ENCODE results near the gene TRAIP.

The TRAIP gene

DNA sequence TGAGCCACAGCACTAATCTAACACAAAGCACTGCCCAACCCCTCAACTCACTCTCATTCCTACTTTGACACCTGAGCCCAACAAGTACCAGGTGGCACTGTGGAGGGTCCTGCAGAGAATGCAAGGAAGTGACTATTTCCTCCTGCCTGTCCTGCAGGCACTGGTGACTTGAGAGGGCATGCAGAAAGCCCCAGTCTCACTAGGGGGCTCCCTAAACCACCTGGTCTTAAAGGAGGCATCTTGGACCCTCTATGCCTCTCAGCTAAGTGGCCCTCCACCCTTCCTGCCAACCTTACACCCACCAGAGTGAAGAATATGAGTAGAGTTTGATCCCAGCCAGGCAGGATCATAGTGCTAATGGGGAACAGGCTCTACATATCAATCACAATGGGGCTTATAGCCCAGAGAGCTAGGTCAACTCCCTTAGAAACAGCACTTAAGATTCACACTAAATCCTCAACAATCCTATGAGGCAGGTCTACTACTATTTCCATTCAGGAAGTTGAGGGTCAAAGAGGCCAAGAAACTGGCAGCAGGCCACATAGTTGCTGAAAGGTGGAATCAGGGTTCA, 15.2 kb downstream of the TRAIP start:
- Histone ChIP-seq H3K27ac (ENCODE audit: low read length) (no peak overlapping the region), H3K27me3 (ENCODE audit: low read depth, low read length) (no peaks in the 10 kb centered on the region), H3K9me3 (ENCODE audit: insufficient read depth, low read length) (no peaks in the 10 kb centered on the region), H3K4me2 (ENCODE audit: low read length) (no peak overlapping the region), H4K20me1 (ENCODE audit: insufficient read depth, low read length) (no peaks in the 10 kb centered on the region), H3K9ac (ENCODE audit: low read length) (no peak overlapping the region), H2AFZ (ENCODE audit: low read depth, low read length) (no peak overlapping the region), H3K4me3 (ENCODE audit: low read length) (no peak overlapping the region), H3K4me1 (ENCODE audit: low read length) (no peaks in the 10 kb centered on the region), H3K79me2 (ENCODE audit: low read length) (no peaks in the 10 kb centered on the region), H3K36me3 (replicated peaks; ENCODE audit: low read depth, low read length) (peaks cover 55% of the 10 kb centered on the region)
- TF ChIP-seq EZH2phosphoT487 (IDR thresholded peaks at IDR 0.05; ENCODE audit: low read depth): no peak
- TF ChIP-seq CTCF (IDR thresholded peaks at IDR 0.05; ENCODE audit: low read depth, low read length): peak; percentile 65

DNA sequence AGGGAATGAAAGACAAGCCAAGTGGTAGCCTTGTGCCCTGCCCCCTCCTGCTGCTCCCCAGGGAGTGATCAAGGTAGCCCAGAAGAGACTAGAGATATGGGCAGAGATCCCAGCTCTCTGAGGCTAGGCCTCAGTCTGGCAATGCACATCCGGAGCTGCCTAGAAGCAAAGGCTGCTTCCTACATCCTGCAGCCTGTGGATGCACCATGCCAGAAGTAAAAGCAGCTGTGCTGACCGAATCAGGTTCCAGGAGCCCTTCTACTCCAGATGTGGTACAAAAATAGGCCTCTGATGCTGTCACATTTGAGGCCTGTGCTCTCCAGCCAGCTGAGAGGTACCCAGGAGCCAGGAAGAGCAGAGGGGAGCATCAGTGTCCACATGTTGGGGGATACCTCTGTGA, 16.0 kb downstream of the TRAIP start:
- H4K20me1 ChIP-seq (ENCODE audit: insufficient read depth, low read length): no peaks in the 10 kb centered on the region
- H3K4me3 ChIP-seq (ENCODE audit: low read length): no peak overlapping the region
- H3K9me3 ChIP-seq (ENCODE audit: insufficient read depth, low read length): no peaks in the 10 kb centered on the region
- TF ChIP-seq EZH2phosphoT487 (IDR thresholded peaks at IDR 0.05; ENCODE audit: low read depth) (no peak), CTCF (IDR thresholded peaks at IDR 0.05; ENCODE audit: low read depth, low read length) (no peak)
- no peaks in the 10 kb centered on the region for H3K27me3 ChIP-seq (ENCODE audit: low read depth, low read length)
- H3K9ac ChIP-seq (ENCODE audit: low read length): no peak overlapping the region
- H3K4me1 ChIP-seq (ENCODE audit: low read length): no peaks in the 10 kb centered on the region
- no peak overlapping the region for H3K4me2 ChIP-seq (ENCODE audit: low read length)
- H3K27ac ChIP-seq (ENCODE audit: low read length): no peak overlapping the region
- H3K36me3 ChIP-seq (replicated peaks; ENCODE audit: low read depth, low read length): peaks cover 49% of the 10 kb centered on the region
- H3K79me2 ChIP-seq (ENCODE audit: low read length): no peaks in the 10 kb centered on the region
- H2AFZ ChIP-seq (ENCODE audit: low read depth, low read length): no peak overlapping the region

DNA sequence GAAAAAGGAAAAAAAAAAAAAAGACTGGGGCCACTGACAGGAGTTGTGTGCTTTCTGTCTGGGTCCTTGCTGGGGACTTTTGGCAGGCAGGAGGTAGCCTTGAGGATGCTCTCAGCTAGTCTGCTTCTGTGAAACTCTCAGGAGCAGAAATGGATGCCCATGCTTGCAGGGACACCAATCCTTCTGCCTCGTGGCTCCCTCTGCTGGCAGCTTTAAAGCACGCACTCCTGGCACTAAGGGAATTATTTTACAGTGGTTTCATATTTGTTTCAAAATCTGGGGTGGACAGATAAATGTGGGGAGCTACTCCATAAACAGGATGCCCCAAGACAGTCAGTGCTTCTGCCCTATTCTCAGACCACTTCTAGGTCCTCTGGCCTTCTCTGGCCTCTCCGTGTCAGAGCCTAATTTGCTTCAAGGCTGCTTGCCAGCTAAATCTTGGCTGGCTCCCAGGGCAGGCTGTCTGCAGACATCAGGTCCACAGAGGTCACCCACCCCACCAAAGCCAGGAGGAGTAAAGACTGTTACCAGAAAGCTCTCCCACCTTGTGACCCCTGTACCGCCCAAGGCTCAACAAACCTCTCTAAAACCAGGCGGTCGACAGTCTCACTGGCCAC, 17.1 kb downstream of the TRAIP start:
- no peaks in the 10 kb centered on the region for H3K27me3 ChIP-seq (ENCODE audit: low read depth, low read length)

DNA sequence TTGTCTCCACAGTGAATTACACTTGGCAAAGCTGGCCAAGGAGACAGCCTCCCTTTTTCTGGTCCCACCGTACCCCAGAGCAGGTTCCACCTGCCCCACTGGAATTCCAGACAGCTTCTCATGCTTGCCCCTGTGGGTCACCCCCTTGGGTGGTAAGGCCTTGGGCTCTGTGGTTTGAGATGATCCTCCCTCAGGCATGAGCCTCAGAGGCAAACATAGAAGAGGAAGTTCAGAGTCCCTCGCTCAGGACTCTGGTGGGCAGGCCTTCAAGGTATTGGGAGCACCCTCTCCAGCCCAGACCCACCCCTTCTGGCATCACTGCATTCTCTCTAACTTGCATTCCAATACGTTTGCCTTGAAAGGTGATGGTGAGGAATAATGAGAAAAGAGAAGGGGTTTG, 25.0 kb downstream of the TRAIP start:
- Histone ChIP-seq H3K9ac (ENCODE audit: low read length) (no peak overlapping the region), H2AFZ (ENCODE audit: low read depth, low read length) (no peak overlapping the region), H3K79me2 (ENCODE audit: low read length) (no peaks in the 10 kb centered on the region), H3K27me3 (ENCODE audit: low read depth, low read length) (no peaks in the 10 kb centered on the region), H3K27ac (ENCODE audit: low read length) (no peak overlapping the region), H3K36me3 (replicated peaks; ENCODE audit: low read depth, low read length) (peaks cover 37% of the 10 kb centered on the region), H3K4me1 (ENCODE audit: low read length) (no peaks in the 10 kb centered on the region), H4K20me1 (ENCODE audit: insufficient read depth, low read length) (no peaks in the 10 kb centered on the region), H3K4me3 (ENCODE audit: low read length) (no peak overlapping the region), H3K9me3 (ENCODE audit: insufficient read depth, low read length) (no peaks in the 10 kb centered on the region), H3K4me2 (ENCODE audit: low read length) (no peak overlapping the region)
- TF ChIP-seq CTCF (IDR thresholded peaks at IDR 0.05; ENCODE audit: low read depth, low read length): no peak
- TF ChIP-seq EZH2phosphoT487 (IDR thresholded peaks at IDR 0.05; ENCODE audit: low read depth): no peak

More for the DNA sequence above, 17.1 kb downstream of the TRAIP start:
- H3K9ac ChIP-seq (ENCODE audit: low read length): no peak overlapping the region
- no peak overlapping the region for H3K4me2 ChIP-seq (ENCODE audit: low read length)
- no peak overlapping the region for H2AFZ ChIP-seq (ENCODE audit: low read depth, low read length)
- H3K36me3 ChIP-seq (replicated peaks; ENCODE audit: low read depth, low read length): peaks cover 42% of the 10 kb centered on the region
- no peaks in the 10 kb centered on the region for H3K9me3 ChIP-seq (ENCODE audit: insufficient read depth, low read length)
- TF ChIP-seq EZH2phosphoT487 (IDR thresholded peaks at IDR 0.05; ENCODE audit: low read depth) (no peak), CTCF (IDR thresholded peaks at IDR 0.05; ENCODE audit: low read depth, low read length) (peak; percentile 96)
- no peak overlapping the region for H3K27ac ChIP-seq (ENCODE audit: low read length)
- H4K20me1 ChIP-seq (ENCODE audit: insufficient read depth, low read length): no peaks in the 10 kb centered on the region
- H3K4me3 ChIP-seq (ENCODE audit: low read length): no peak overlapping the region
- H3K4me1 ChIP-seq (ENCODE audit: low read length): no peaks in the 10 kb centered on the region
- no peaks in the 10 kb centered on the region for H3K79me2 ChIP-seq (ENCODE audit: low read length)
